ENCODE measurements around the gene ATP2C2.

Gene ATP2C2

GRCh38 chr16:84454611-84455010 is 86.3 kb downstream of the ATP2C2 start:
- no peak for DNase-seq

DNA sequence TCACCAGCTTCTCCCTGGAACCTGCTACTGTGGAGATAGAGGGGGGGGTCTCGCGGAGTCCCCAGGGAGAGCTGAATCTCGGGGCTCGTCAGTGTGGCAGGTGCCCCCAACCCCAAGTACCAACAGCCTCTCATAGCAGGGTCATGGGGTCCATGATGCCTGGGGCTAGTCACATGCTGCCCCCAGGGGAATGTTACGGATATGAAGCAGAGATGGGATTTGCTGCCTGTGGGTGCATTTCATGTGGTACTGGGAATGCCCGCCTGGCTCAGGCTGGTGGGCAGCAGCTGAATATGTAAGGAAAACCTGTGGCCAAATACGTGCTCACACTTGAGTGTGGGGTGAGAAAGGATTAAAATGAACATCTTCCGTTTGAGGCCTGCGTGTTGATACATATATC is 86.7 kb downstream of the ATP2C2 start:
- DNase-seq, result no peak

DNA sequence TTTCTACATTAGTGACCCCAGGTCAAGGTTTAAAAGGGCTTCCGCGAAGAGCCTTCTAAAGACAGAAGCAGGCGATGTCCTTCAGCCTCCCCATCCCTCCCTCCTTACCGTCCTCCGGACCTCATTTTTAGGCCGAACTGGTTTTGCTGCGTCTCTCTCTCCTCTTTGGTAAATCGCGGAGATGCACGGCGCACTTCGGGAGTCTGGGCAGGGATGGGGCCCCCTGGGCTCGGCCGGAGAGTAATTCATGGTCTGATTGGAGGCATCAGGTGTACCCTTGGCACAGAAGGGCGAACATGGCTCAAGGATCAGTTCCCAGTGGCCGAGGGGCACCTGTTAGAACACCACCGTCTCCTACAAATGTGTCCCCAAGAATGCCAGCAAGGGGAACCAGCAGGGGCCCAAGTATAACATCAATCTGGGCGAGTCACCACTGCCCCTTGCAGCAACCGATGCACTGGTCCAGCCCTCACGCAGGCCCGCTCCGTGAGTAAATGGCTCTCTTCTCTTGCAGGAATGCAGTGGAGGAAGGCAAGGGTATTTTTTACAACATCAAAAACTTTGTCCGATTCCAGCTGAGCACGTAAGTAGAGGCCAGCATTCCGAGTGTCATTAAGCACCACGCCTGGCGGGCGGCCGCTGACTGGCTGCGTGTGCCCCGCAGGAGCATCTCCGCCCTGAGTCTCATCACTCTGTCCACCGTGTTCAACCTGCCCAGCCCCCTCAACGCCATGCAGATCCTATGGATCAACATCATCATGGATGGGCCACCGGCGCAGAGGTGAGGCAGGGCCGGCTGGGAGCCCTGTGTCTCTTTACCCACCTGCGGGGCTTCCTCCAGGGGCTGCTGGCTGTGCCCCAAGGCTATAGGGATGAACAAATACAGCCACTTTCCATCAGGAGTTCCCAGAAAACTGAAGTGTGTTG is 90.5 kb downstream of the ATP2C2 start:
- no peak for DNase-seq

DNA sequence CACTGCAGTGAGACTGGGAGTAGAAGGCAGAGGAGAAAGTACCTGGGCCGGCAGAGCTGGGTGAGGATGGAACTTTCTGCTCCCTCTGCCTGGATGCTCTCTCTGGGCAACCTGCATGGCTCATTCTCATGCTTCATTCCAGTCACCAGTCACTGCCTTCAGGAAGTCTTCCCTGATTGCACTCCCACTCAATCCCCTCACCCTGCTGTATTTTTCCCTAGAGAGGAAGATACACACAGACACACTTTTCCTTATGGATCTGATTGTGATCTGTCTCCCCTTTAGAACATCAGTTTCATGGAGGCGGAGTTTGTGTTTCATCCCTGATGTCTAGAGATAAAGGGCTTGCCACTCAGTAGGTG is 91.2 kb downstream of the ATP2C2 start:
- DNase-seq, result no peak

DNA sequence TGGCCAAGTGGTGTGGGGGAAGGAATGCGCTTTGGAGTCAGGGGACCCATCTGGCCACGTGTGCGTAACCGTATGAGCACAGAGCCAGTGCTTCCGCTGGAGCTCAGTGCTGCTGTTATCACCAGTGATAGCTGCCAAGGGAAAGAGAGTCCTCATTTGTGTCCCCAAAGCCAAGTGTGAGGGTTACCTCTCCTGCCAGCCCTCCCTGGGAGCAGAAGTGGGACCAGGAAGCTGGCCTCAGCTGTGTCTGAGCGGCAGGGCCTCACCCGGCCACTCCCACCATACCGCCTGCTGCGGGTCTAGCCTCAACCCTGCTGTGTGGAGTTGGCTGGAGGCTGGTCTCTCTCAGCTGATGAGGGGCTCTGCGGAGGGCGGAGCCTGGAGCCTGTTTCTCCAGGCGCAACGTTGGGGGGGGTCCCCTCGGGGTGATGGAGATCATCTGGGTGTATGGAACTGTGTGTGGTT is 91.6 kb downstream of the ATP2C2 start:
- DNase-seq, result no peak

GRCh38 chr16:84460406-84461028 is 92.2 kb downstream of the ATP2C2 start:
- DNase-seq, result no peak

GRCh38 chr16:84461029-84461412 is 92.7 kb downstream of the ATP2C2 start:
- DNase-seq, result no peak

GRCh38 chr16:84461413-84462295 is 93.3 kb downstream of the ATP2C2 start:
- DNase-seq, result no peak

GRCh38 chr16:84462296-84463210 is 94.2 kb downstream of the ATP2C2 start:
- DNase-seq, result no peak

GRCh38 chr16:84463221-84463620 is 94.9 kb downstream of the ATP2C2 start:
- no peak for DNase-seq

GRCh38 chr16:84464116-84464515 is 95.8 kb downstream of the ATP2C2 start:
- no peak for DNase-seq

DNA sequence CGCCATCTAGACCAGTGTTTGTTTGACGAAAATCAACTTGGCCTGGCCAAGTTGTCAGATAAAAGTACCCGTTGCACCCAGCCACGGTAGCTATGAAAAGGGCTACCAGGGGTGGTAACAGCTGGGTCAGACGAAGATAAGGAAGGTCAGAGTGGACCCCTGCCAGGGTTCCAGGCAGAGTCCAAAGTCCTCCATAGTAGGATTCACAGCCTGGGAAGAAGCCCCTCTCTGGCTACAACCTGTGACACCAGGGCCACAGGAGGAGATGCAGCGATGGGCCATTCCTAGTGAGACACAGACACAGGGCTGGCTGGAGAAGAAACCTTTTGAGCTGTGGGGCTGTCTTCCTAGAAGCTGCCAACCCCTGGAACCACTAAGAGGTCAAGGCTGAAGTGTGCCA is 96.8 kb downstream of the ATP2C2 start:
- no peak for DNase-seq

- no peak for DNase-seq
These were observed 98.4 kb downstream of the ATP2C2 start for GRCh38 chr16:84466692-84467091.

DNA sequence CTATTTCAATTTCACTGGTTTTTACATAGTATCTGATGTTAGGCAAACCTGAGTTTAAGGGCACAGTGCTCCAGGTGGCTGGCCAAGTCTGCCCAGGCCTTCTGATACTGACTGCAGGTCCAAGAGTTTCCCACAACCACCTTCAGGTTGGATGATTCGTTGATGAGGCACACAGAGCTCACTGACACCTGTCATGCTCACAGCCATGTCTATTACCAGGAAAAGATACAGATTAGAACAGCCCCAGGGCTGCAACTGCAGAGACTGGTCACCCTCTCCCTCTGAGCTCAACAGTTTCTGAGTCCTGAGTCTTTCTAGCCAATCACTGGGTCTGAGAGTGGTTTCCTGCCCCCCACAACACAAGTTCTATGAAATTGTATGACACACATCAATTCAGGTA is 98.9 kb downstream of the ATP2C2 start:
- DNase-seq, result no peak

DNA sequence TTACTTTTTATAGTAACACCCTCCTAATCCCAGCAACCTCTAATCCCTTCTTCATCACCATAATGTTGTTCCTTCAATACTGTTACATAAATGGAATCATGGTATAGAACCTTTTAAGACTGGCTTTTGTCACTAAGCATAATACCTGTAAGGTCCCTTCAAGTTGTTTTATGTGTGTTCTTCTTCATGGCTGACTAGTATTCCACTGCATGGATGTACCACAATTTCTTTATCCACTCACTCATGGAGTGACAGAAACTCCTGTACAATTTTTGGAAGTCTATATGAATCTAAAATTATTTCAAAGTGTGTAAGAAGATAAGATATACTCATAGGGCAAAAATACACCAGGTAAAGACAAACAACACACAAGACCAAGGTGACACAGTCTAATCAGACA is 99.4 kb downstream of the ATP2C2 start:
- no peak for DNase-seq

- DNase-seq, result no peak
These were observed 103.0 kb downstream of the ATP2C2 start for GRCh38 chr16:84471316-84471715.

GRCh38 chr16:84471966-84472365 is 103.6 kb downstream of the ATP2C2 start:
- DNase-seq, result no peak

DNA sequence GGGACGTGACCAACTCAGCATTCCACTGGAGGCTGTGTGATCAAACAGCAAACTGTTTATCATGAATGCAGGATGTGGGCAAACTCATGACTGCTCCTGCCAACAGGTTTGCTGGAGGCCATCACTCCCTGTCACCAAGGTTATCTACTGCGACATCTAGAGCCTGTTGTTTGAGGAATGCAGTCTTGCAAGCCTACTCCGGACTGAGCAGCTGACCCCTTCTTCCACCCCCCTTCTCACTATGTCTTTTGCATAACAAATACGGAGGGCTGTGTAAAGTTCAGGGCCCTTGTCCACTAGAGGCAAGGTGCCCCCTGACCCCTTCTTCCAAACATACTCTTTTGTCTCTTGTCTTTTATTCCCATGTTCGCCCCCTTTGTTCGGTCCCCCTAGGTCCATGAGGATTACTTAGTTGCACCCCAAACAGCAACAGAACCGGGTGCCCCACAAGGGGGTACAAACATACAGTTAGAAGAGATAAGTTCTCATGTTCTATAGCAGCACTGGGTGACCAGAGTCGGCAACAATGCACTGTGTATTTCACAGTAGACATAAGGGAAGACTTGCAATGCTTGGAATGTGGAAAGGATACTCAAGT is 107.4 kb downstream of the ATP2C2 start:
- no peak for DNase-seq

- no peak for DNase-seq
These were observed 108.1 kb downstream of the ATP2C2 start for GRCh38 chr16:84476401-84476800.

DNA sequence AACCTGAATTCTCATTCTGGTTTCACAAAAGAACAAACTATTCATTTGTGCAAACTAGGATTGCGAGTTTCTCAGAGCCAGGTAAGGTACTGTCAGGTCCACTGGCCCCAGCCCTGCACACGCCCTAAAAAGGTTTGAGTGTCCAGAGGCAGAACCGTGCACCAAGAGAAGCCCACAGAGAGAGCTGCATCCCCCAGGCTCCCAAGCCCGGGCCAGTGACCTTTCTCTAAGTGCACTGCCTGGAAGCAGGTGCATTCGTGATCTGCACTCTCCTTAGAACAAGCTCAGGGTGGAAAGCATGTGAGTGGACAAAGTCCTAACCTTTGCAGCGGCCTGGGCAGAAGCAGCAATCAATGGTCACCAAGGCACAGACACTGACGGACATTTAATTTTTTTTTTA is 109.3 kb downstream of the ATP2C2 start:
- DNase-seq, result no peak

- no peak for DNase-seq
These were observed 110.0 kb downstream of the ATP2C2 start for GRCh38 chr16:84478172-84478947.

Data from CD4-positive, alpha-beta T cell treated with Interleukin-17A for 4 hours (primary cell).